GM19397 (cell line): ENCODE data around the gene SUGP2.
"Not testable (repeated sequence)": the region's sequence is repeated elsewhere in the genome, so short reads cannot be mapped to it uniquely, and the experiment has no call there.

ENCODE experiments used
- ATAC-seq: cut with Tn5 transposase; IDR thresholded peaks from one replicate; pipeline ENCODE4 v1.9.1; 2021; ENCODE audit warnings: mild to moderate bottlenecking, moderate library complexity; ENCODE audit not compliant: unreplicated experiment

Gene SUGP2

DNA sequence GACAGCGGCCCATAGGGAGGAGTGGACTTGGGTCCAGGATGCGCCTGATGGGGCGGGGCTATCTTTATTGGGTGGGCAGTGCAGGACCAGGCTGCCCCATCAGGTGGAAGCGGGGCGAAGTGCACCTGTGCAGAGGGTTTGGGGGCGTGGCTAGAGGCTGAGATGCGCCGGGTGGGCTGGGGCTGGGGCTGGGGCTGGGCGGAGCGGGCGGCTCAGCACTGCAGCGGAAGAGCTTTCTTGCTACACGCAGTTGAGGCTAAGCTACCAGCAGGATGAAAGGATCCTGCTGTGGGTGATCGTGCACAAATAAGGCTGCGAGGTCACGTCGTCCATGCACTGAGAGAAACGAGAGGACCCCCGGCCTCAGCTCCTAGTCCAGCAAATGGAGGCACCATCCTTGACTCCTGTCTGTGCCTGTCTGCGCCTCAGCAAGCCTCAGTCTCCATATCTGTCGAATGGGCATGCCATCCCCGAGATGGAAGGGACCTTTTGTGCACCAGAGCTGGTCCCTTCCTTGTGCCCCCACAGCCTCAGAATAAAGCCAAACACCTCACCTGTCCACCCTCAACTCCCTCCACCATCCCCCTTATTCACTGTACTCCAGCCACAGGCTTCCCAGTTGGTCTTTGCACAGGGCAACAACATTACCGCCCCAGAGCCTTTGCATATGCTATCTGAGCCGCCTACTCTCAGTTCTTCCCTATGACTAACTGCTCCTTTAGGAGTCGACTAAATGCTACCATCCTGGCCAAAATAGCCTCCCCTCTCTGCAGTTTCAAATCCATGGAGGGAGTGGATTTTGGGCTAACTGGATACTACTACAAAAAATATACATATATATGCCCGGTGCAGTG, 71.3 kb downstream of the SUGP2 start:
- ATAC-seq: no peak

DNA sequence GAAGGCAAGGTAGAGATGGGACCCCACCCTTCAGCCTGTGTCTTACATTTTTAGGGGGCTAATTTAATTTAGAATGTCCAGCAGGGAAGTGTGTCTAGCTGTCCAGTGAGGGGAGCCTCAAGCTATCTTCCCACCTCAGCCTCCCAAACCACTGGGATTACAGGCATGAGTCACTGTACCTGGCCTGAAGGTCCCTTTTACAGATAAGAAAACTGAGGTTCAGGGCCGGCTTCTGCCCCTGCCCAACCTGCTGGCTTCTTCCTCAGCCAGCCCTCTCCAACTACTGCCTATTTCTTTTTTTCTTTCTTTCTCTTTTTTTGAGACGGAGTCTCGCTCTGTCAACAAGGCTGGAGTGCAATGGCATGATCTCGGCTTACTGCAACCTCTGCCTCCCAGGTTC, 72.9 kb downstream of the SUGP2 start:
- ATAC-seq: no peak

DNA sequence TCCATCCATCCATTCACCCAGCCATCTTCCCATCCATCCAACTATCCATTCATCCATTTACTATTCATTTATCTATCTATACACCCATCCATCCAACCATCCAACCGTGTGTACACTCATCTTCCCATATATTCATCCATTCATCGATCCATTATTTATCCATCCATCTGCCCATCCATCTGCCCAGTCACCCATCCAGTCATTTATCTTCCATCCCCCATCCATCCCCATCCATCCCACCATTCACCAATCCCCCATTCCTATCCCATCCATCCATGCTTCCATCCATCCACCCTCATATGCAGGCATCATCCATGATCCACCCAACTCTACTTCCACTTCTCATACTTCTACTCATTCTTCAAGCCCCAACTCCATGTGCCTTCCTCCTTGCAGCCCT, 78.3 kb downstream of the SUGP2 start:
- no peak for ATAC-seq

DNA sequence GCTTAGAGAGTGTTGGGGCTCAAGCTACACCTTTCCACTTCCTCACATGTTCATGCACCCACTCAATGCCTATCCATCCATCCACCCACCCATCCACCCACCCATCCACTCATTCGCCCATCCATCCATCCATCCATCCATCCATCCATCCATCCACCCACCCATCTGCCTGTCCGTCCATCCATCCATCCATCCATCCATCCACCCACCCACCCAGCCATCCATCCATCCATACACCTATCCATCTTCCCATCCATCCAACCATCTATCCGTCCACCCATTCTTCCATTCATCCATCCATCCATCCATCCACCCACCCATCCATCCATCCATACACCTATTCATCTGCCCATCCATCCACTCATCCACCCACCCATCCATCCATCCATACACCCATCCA, 79.2 kb downstream of the SUGP2 start:
- no peak for ATAC-seq

DNA sequence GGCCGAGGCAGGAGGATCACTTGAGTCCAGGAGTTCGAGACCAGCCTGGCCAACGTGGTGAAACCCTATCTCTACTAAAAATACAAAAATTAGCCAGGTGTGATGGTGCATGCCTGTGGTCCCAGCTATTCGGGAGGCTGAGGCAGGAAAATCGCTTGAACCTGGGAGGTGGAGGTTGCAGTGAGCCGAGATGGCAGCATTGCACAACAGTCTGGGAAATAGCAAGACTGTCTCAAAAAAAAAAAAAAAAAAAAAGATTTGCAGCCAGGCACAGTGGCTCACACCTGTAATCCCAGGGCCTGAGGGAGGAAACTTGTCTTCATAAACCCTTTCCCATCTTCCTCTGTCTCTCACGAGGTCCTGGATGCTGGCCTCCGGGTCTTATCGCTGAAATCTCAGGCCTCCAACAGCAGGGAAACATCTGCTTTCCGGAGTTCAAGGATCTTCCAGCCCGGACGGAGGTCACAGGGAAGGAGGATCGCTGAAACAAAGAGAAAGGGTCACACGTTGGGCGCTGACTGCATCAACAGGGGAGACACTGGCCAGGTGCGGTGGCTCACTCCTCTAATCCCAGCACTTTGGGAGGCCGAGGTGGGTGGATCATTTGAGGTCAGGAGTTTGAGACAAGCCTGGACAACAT, 80.8 kb downstream of the SUGP2 start:
- not testable (repeated sequence) for ATAC-seq

DNA sequence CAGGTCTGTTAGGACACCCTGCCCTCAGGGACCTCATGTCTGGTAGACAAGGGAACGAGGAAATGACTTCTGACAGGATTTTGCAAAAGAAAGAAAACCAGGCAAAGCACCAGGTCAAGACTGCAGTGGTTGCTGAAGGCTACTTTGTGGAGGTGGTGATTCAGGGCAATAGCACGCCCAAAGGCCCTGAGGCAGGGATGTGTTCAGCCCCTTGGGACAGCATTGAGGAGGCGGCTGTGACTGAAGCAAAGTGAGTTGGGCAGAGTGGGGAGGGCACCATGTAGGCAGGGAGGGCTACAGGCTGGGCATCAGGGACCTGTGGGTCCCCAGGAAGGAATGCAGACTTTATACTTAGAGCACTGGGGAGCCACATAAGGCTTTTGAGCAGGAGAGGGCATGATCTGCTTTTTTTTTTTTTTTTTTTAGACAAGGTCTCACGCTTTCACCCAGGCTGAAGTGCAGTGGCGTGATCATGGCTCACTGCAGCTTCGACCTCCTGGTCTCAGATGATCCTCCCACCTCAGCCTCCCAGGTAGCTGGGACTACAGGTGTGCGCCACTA, 81.5 kb downstream of the SUGP2 start:
- ATAC-seq: no peak

DNA sequence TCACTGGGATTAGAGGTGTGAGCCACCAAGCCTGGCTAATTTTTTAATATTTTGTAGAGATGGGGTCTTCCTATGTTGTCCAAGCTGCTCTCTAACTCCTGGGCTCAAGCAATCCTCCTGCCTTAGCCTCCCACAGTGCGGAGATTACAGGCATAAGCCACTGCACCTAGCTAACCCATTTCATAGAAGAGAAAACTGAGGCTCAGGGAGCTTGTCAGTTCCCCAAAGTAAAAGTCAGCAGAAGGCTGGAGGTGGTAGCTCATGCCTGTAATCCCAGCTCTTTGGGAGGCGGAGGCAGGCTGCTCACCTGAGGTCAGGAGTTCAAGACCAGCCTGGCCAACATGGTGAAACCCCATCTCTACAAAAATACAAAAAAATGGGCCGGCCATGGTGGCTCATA, 83.5 kb downstream of the SUGP2 start:
- no peak for ATAC-seq

DNA sequence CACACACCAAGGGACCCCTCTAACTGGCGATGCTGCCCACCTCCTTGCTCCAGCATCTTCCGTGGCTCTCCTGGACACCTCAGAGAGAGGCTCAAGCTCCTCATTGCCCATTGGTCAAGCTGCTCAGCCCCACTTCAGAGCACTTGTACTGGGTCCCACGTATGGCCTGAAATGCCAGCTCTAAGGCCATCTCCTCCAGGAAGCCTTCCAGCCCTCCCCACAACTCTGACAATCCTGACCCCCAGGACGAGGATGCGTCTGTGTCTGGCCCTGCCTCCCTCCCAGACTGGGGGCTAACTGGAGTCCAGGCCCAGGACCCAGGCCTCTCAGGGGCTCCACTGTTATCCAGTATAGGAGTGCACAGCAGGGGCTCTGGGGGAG, 84.4 kb downstream of the SUGP2 start:
- no peak for ATAC-seq

DNA sequence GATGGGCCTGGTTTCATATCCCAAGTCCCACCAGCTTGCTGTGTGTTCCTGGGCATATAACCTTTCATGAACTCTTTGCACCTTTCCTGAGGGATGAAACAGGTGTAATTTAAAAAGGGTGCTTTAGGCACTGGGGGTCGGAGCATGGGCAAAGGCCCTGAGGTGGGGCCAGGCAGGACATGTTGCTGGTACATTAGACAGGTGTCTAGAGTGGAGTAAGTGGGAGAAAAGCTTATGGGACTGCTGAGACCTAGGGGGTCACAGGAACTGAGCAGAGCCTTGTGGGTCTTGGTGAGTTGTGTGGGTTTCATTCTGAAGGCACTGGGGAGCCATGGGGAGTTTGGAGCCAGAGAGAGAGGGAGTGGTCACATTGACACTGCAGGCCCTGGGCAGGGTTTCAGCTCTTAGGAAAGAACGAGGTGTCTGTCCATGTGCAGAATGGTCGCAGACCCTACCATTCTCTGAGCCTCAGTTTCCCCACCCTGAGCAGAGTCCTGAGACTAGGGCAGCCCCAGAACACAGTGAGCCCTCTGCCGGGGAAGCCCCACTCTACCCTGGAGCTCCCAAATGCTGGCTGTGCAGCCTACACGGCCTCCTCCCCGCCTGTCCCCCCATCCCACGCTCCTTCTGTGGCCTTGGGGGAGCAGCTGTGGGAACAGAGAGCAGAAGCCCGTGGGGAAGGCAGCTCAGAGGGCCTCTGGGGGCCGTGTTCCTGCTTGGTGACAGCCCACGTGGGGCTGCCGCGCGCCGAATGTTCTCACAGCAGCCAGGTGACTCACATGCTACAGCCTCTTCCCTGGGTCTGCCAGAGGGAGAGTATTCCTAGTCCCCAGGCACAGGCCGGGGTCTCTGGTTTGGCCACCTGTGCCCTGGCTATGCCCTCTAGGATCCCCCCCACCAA, 85.0 kb downstream of the SUGP2 start:
- ATAC-seq: no peak

DNA sequence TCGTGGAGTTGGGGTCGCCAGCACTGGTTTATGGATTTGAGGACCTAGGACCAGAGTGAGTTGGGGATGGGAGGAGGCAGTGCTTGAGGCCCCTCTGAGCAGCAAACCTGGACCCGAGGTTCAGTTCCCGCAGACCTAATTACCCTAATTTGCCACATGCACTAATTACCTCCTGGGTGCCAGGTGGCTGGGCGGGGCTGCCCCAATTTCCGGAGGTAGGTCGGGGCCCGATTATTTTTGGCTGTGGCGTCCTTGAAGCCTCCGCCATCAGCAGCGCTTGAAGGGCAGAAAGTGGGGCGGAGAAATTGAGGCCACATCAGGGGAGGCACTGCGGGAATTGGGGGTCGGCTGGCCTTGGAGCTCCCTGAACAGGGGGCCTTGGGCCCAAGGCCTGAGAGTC, 86.4 kb downstream of the SUGP2 start:
- ATAC-seq: no peak

DNA sequence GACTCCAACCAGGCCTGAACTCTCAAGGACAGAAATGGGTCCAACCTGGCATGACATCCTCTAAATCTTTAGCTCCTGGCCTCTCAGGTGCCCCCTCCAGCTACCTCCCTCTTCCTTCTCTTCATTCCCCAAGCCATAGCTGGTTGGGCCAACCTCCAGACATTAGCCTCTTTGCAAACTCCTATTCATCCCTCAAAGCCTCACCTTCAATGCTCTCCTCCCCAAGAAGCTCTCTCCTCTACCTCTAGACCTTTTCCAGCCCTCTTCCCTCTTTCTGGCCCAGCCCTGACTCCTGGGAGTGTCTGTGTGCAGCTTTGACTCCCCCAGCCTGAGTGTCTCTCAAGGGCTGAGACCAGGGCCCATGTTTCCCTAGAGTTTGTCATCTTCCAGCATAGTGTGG, 87.0 kb downstream of the SUGP2 start:
- ATAC-seq: no peak

DNA sequence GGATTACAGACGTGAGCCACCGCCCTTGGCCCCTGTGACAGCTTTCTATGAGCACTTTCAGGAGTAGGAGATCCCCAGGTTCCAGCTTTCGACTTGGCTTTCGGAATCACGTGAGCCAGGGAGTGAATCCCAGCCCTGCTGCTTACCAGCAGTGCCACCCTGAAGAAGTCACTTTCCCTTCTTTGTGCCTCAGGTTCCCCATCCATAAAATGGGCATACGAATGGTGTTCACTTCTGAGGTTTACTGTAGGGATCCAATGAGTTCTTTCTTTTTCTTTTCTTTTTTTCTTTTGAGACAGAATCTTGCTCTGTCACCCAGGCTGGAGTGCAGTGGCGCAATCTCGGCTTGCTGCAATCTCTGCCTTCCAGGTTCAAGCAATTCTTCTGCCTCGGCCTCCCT, 88.0 kb downstream of the SUGP2 start:
- ATAC-seq: no peak

DNA sequence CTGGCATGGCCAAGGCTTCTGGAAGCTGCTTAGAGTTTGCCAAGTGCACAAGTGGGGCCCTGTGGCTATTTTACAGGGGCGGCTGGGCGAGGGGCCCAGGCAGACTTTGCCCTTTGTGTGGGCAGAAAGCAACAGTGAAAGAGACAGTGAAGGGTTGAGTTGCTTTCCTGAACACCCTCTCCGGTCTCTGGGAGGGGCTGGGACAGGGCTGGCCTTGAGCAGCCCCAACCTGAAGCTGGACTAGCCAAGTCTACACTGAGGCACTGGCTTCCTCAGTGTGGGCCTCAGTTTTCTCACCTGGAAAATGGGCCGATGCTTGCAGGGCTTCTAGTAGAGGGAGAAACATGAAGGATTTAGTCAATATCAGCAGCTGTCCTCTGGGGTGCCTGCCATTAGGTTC, 89.9 kb downstream of the SUGP2 start:
- ATAC-seq: no peak

DNA sequence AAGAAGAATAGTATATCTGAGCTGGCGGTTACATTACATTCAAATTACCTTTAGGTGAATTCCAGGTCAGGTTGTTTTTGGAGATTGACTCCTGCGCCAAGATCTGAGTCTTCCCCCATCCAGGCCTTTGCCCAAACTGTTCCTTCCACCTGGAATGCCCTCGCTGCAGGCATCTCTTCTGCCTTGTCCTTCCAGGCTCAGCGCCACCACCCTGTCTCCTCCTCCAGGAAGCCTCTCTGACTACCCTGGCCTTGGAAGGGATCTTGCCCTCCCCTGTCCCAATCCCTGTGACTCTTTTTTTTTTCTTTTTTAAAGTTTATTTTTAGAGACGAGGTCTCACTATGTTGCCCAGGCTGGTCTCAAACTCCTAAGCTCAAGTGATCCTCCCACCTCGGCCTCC, 90.6 kb downstream of the SUGP2 start:
- ATAC-seq: no peak

DNA sequence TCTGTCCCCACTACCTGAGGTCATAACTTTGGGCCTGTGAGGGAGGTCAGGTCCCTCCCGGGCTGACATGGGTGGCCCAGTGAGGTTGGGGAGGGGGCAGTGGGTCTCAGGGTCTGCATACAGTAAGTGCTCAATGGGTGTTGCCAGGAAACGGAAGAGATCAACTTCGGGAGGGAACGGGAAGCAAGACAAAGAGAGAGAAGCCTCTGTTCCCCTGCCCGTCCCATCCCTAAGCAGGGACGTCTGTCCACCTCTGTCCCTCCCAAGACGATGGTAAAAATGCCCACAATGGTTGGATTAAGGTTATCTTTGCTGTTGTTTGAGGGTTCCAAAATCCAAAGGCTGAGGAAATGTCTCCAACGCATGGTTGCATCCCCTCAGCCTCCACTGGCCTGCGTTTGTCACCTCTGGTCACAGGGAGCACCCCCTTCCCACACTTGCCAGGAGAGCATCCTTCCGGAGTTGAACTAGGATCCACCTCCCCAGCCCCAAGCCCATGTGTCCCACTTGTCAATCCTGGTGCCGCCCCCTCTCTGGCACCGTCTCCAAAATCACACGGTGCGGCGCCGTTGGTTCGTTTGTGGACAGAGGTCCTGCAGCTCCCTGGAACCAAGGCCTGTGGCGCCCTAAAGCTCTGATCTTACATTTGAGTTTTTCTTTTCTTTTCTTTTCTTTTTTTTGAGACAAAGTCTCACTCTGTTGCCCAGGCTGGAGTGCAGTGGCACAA, 91.5 kb downstream of the SUGP2 start:
- ATAC-seq: no peak
